Right lobe of liver (tissue), 6 donors: ENCODE data around the gene PCYT1B. TPM values are rescaled to one million over a fixed set of nuclear protein-coding genes. Genes with fewer than 3 reads are reported as not detected.

Experiments
- ATAC-seq, 4 donors: fragments of 200-7000 bp; cut with Tn5 transposase; one replicate each; pipeline ENCODE4 v1.9.1; 2020; ENCODE audit warnings: mild to moderate bottlenecking in 4 of 4, moderate library complexity in 4 of 4
- DNase-seq, 3 donors: peaks; one replicate each; pipeline ENCODE4 v3.0.0-alpha.2; 2020
- H3K27ac ChIP-seq, 3 donors: fragments of 200-600 bp; one replicate each; pipeline ENCODE4 v1.8.0; 2022
- H3K27me3 ChIP-seq, 2 donors: fragments of 200-600 bp; one replicate each; pipeline ENCODE4 v1.8.0; 2022
- H3K36me3 ChIP-seq, 4 donors: fragments of 200-600 bp; sonication (generic) in 1 of 4; one replicate each; pipeline versions ENCODE4 v1.5.1 to v1.8.0; 2017 to 2022; ENCODE audit warnings: control low read depth in 1 of 4
- H3K4me1 ChIP-seq, 4 donors: fragments of 200-600 bp; sonication (generic) in 1 of 4; one replicate each; pipeline versions ENCODE4 v1.5.1 to v1.8.0; 2017 to 2022; ENCODE audit warnings: control low read depth in 1 of 4
- H3K4me3 ChIP-seq, 3 donors: fragments of 200-600 bp; one replicate each; pipeline ENCODE4 v1.8.0; 2022
- H3K9me3 ChIP-seq, 4 donors: fragments of 200-600 bp; sonication (generic) in 1 of 4; one replicate each; pipeline versions ENCODE4 v1.5.1 to v1.8.0; 2017 to 2022; ENCODE audit warnings: control low read depth in 1 of 4
- POLR2A ChIP-seq: fragments of 450-650 bp; IDR thresholded peaks from one replicate; pipeline ENCODE4 v1.6.1; 2017; ENCODE audit warnings: antibody characterized with exemption, mild to moderate bottlenecking
- WGBS: methylation state at CpG from one replicate; pipeline ENCODE4 v1.1.6; 2018; ENCODE audit warnings: low coverage, low lambda C conversion rate; ENCODE audit not compliant: insufficient coverage; ENCODE audit errors: missing lambda C conversion rate; 5-methylcytosine and 5-hydroxymethylcytosine counted together
- intact Hi-C, 2 donors: fragments of 100-400 bp; cut with DNase I; formaldehyde crosslinking; loops; one replicate each; pipeline versions ENCODE4 v1.11.2 to v1.14.1; 2022
- long read RNA-seq: library from polyadenylated mRNA; unstranded; transcript quantifications from one replicate; pipeline ENCODE4 v2.0.0, GENCODE V29; 2019
- total RNA-seq, 6 experiments: library from RNA; depleted of rRNA in 2 of 6; stranded (reverse); fragments of >200 nt in 2 of 6; fragmentation: NEBNext Ultra II Directional in 3 of 6; extraction: Animal tissue kit (Norgen Biotek cat#: 25700) in 3 of 6; gene quantifications; one replicate each; pipeline versions ENCODE4 v1.1.0 to v1.2.4, GENCODE V29; 2016 to 2023
- TF ChIP-seq, protein P1 (sequence below), 4 donors: fragments of 200-600 bp in 3 of 4; fragments of 450-650 bp in 1 of 4; IDR thresholded peaks; one replicate each; pipeline versions ENCODE4 v1.5.1 to v1.8.0; 2016 to 2022; ENCODE audit warnings: antibody characterized with exemption in 4 of 4, mild to moderate bottlenecking in 2 of 4
- donor health status: DM: no; HTN: yes; CAD: no.
- donor health status: DM: no; HTN: no; CAD: no.
- donor health status: DM: no; HTN: no; CAD: no.
- donor health status: DM: no; HTN: yes; CAD: no.
- donor health status: DM: no; HTN: yes; CAD: no.

PCYT1B gene
- under 1 TPM in 4 of 6 experiments, not detected in 2; 0.04 to 0.20 (median 0.08) TPM for total RNA-seq
- long read RNA-seq: 0 reads

GRCh38 chrX:24647257-24648058, at the start of gene PCYT1B:
Gene PCYT1B, minus strand, starts transcription at chrX:24647347. Its CDS starts 242 bp downstream, at chrX:24647105.
- no peak within 1 kb of the TSS for H3K27ac ChIP-seq
- intact Hi-C loops: no loop called here
- peak; percentile 42 to 61 (median 47) for DNase-seq

DNA sequence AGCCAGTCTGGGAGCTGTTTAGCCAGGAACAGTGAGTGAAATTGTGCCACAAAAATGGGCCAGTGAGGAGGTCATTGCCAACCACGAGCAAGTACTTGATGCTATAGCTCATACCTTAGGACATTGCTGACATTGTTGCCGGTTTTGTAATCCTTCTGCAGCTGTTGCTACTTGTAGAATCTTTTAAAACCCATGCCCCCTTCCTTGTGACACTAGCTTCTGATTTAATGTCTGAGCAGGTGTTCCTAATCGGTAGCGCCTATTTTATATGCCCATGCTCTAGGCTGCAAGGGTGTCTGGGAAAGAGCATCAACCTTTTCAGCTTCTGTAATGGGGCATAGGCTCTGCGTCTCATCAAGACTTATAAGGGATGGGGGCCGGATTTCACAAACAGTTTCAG, 49.1 kb upstream of the PCYT1B start:
- TF ChIP-seq, protein P1, sequence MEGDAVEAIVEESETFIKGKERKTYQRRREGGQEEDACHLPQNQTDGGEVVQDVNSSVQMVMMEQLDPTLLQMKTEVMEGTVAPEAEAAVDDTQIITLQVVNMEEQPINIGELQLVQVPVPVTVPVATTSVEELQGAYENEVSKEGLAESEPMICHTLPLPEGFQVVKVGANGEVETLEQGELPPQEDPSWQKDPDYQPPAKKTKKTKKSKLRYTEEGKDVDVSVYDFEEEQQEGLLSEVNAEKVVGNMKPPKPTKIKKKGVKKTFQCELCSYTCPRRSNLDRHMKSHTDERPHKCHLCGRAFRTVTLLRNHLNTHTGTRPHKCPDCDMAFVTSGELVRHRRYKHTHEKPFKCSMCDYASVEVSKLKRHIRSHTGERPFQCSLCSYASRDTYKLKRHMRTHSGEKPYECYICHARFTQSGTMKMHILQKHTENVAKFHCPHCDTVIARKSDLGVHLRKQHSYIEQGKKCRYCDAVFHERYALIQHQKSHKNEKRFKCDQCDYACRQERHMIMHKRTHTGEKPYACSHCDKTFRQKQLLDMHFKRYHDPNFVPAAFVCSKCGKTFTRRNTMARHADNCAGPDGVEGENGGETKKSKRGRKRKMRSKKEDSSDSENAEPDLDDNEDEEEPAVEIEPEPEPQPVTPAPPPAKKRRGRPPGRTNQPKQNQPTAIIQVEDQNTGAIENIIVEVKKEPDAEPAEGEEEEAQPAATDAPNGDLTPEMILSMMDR (IDR thresholded peaks at IDR 0.05): no peak
- no peak for TF ChIP-seq POLR2A
- WGBS: 89% methylated on average over 5 of the region's 6 CpGs
- no peak for DNase-seq

More at GRCh38 chrX:24647257-24648058, at the start of gene PCYT1B:
- 15% methylated on average over 19 of the region's 24 CpGs for WGBS
- no peaks in the 10 kb centered on the region for H3K4me1 ChIP-seq
- no peak for TF ChIP-seq POLR2A
- TF ChIP-seq, protein P1 (IDR thresholded peaks at IDR 0.05): no peak
- H3K4me3 ChIP-seq: no peak within 1 kb of the TSS
- ATAC-seq: peak; percentile 66 to 84 (median 78)
- H3K9me3 ChIP-seq: no peaks in the 10 kb centered on the region
- H3K27me3 ChIP-seq: no peaks in the 10 kb centered on the region
- H3K36me3 ChIP-seq: no peaks in the 10 kb centered on the region

DNA sequence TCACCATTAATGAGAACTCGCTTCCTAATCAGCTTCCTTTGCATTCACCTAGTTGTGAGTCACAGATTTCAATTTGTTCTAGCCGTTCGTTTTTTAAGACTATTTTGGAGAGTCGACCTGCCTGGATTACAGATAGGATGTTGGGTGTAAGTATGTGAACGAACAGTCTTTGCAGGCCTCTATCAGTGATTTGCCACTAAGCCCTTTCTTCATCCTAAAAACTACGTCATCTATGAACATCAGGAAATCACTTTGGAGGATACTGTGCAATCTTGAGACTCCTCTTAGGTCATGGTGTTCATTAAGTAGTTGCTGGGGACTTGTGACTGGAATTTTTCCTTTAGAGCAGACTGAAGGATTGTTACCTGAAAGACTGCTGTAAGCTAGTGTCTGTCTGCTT, 47.7 kb upstream of the PCYT1B start:
- H3K9me3 ChIP-seq: no peaks in the 10 kb centered on the region
- H3K36me3 ChIP-seq: no peaks in the 10 kb centered on the region
- H3K27me3 ChIP-seq: no peaks in the 10 kb centered on the region
- no peak for TF ChIP-seq POLR2A
- TF ChIP-seq, protein P1 (IDR thresholded peaks at IDR 0.05): no peak
- no peak for ATAC-seq
- no peak overlapping the region for H3K4me3 ChIP-seq
- intact Hi-C loops: no loop called here
- no peaks in the 10 kb centered on the region for H3K4me1 ChIP-seq
- DNase-seq: no peak
- WGBS: 44% methylated on average over 6 of the region's 6 CpGs
- H3K27ac ChIP-seq: no peak overlapping the region

More for the DNA sequence above, 49.1 kb upstream of the PCYT1B start:
- no peak for ATAC-seq
- Histone ChIP-seq H3K27ac (no peak overlapping the region), H3K27me3 (no peaks in the 10 kb centered on the region), H3K4me1 (no peaks in the 10 kb centered on the region), H3K9me3 (no peaks in the 10 kb centered on the region), H3K36me3 (no peaks in the 10 kb centered on the region), H3K4me3 (no peak overlapping the region)
- intact Hi-C loops: no loop called here

- ATAC-seq: peak; percentile 98 to 99 (median 99)
- TF ChIP-seq, protein P1 (IDR thresholded peaks at IDR 0.05): peak in 2 of 4 donors; percentile 19 to 30
- TF ChIP-seq POLR2A: peak; percentile 15
- DNase-seq: peak; percentile 88 to 93 (median 93)
- Histone ChIP-seq H3K27ac (peak within 1 kb of the TSS in 2 of 3 donors; percentile 38 to 47), H3K27me3 (no peaks in the 10 kb centered on the region), H3K36me3 (no peaks in the 10 kb centered on the region), H3K4me3 (peak within 1 kb of the TSS; percentile 44 to 64 (median 64)), H3K4me1 (no peaks in the 10 kb centered on the region), H3K9me3 (no peaks in the 10 kb centered on the region)
- WGBS: 16% methylated on average over 21 of the region's 70 CpGs
- intact Hi-C loops: no loop called here
Measured at GRCh38 chrX:24693453-24694202, 46.5 kb upstream of the PCYT1B start, which contains the start of gene POLA1. Gene POLA1, plus strand, starts transcription at chrX:24693918. Its CDS starts 44 bp downstream, at chrX:24693962.
